Measurements from ENCODE around the gene MAP3K21. TPM values are rescaled to one million over a fixed set of nuclear protein-coding genes. Genes with fewer than 3 reads are reported as not detected.

The MAP3K21 gene
- total RNA-seq, 1 donor from 2014 or later, result 0.50 TPM

GRCh38 chr1:233410906-233411305 is 83.4 kb downstream of the MAP3K21 start:
- no peak for ATAC-seq
- intact Hi-C loops (cut with micrococcal nuclease), result no loop called here
- DNase-seq, result no peak

- ATAC-seq (no peak), DNase-seq (no peak)
- intact Hi-C loops (cut with micrococcal nuclease), result no loop called here
Observed at GRCh38 chr1:233412812-233413211, 85.3 kb downstream of the MAP3K21 start.

GRCh38 chr1:233421293-233421692 is 93.8 kb downstream of the MAP3K21 start:
- DNase-seq (no peak), ATAC-seq (no peak)
- intact Hi-C loops (cut with micrococcal nuclease), result no loop called here

- ATAC-seq, result no peak
- intact Hi-C loops (cut with micrococcal nuclease), result no loop called here
- DNase-seq, result no peak
Observed at GRCh38 chr1:233424779-233425178, 97.3 kb downstream of the MAP3K21 start.

- no peak for ATAC-seq
- intact Hi-C loops (cut with micrococcal nuclease), result no loop called here
- DNase-seq, result no peak
Observed at GRCh38 chr1:233427907-233428306, 100.4 kb downstream of the MAP3K21 start.

- intact Hi-C loops (cut with micrococcal nuclease), result loop anchor here (10.0 kb wide), 1 partner anchor 643 kb away; no protein-coding TSS in a partner anchor
- DNase-seq (no peak), ATAC-seq (no peak)
Observed at GRCh38 chr1:233431753-233432403, 104.4 kb downstream of the MAP3K21 start.

GRCh38 chr1:233432916-233433315 is 105.4 kb downstream of the MAP3K21 start:
- intact Hi-C loops (cut with micrococcal nuclease), result loop anchor here (10.0 kb wide), 1 partner anchor 642 kb away; no protein-coding TSS in a partner anchor
- ATAC-seq, result no peak
- DNase-seq, result no peak

- no peak for ATAC-seq
- intact Hi-C loops (cut with micrococcal nuclease), result loop anchor here (10.0 kb wide), 1 partner anchor 641 kb away; no protein-coding TSS in a partner anchor
- no peak for DNase-seq
Observed at GRCh38 chr1:233433436-233434210, 106.1 kb downstream of the MAP3K21 start.

Other genes with a start within 250 kb of the MAP3K21 start
- 1.3 TPM for gene PCNX2, start 32.0 kb upstream of the MAP3K21 start, total RNA-seq

Data from left ventricle myocardium superior (tissue), 1 donor.